ENCODE data around the gene CTNNA2.

The CTNNA2 gene

DNA sequence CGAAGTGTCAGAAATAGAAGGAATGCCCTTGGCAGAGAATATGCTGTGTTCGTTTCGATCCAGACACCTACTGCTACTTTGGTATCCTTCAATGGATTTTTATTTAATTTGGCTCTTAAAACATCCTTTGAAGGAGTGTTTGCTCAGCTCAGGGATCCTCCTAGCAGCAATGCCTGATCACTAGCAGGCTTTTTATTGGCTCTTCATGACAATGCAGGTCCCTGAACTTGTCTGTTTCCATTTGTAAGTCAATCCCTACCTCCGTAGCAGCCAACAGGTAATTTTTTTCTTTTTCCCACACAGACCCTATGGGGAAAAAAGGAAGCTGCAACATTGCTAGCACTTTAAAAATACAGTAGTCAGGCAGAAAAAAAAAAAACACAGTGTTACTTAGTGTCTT, 1157.9 kb downstream of the CTNNA2 start:
- Histone ChIP-seq H4K20me1 (ENCODE audit: insufficient read depth, low read length) (no peaks in the 10 kb centered on the region), H3K4me2 (ENCODE audit: insufficient read depth, low read length) (no peak overlapping the region), H3K36me3 (ENCODE audit: insufficient read depth, low read length) (no peaks in the 10 kb centered on the region), H3K9ac (ENCODE audit: low read depth, low read length) (no peak overlapping the region), H3K79me2 (ENCODE audit: insufficient read depth, low read length) (no peaks in the 10 kb centered on the region), H3K9me3 (ENCODE audit: insufficient read depth, low read length, severe bottlenecking) (no peaks in the 10 kb centered on the region), H3K27ac (ENCODE audit: low read length) (no peak overlapping the region), H3K4me3 (ENCODE audit: low read depth in 1 of 2, low read length in 2 of 2) (no peak overlapping the region), H3K27me3 (ENCODE audit: insufficient read depth, low read length, poor library complexity) (no peaks in the 10 kb centered on the region), H2AFZ (ENCODE audit: low read depth, low read length) (no peak overlapping the region), H3K4me1 (ENCODE audit: insufficient read depth, low read length) (no peaks in the 10 kb centered on the region)
- TF ChIP-seq EZH2 (IDR thresholded peaks at IDR 0.05; ENCODE audit: borderline replicate concordance, low read depth, low read length, severe bottlenecking): no peak
- TF ChIP-seq CTCF (IDR thresholded peaks at IDR 0.05; ENCODE audit: borderline replicate concordance, extremely low read depth, low read length, poor library complexity, severe bottlenecking): no peak
- no peak for ATAC-seq (ENCODE audit: insufficient read depth, low read depth)
- DNase-seq: no peak

GRCh38 chr2:80687524-80687923, 1174.7 kb downstream of the CTNNA2 start:
- H3K4me3 ChIP-seq (ENCODE audit: low read depth in 1 of 2, low read length in 2 of 2): no peak overlapping the region
- H3K4me2 ChIP-seq (ENCODE audit: insufficient read depth, low read length): no peak overlapping the region
- no peak overlapping the region for H2AFZ ChIP-seq (ENCODE audit: low read depth, low read length)
- H3K79me2 ChIP-seq (ENCODE audit: insufficient read depth, low read length): no peaks in the 10 kb centered on the region
- H3K36me3 ChIP-seq (ENCODE audit: insufficient read depth, low read length): no peaks in the 10 kb centered on the region
- H3K4me1 ChIP-seq (ENCODE audit: insufficient read depth, low read length): no peaks in the 10 kb centered on the region
- H4K20me1 ChIP-seq (ENCODE audit: insufficient read depth, low read length): no peaks in the 10 kb centered on the region
- no peak overlapping the region for H3K27ac ChIP-seq (ENCODE audit: low read length)
- no peak for DNase-seq
- TF ChIP-seq EZH2 (IDR thresholded peaks at IDR 0.05; ENCODE audit: borderline replicate concordance, low read depth, low read length, severe bottlenecking) (no peak), CTCF (IDR thresholded peaks at IDR 0.05; ENCODE audit: borderline replicate concordance, extremely low read depth, low read length, poor library complexity, severe bottlenecking) (no peak)
- H3K27me3 ChIP-seq (ENCODE audit: insufficient read depth, low read length, poor library complexity): no peaks in the 10 kb centered on the region
- no peaks in the 10 kb centered on the region for H3K9me3 ChIP-seq (ENCODE audit: insufficient read depth, low read length, severe bottlenecking)
- no peak overlapping the region for H3K9ac ChIP-seq (ENCODE audit: low read depth, low read length)
- ATAC-seq (ENCODE audit: insufficient read depth, low read depth): no peak

DNA sequence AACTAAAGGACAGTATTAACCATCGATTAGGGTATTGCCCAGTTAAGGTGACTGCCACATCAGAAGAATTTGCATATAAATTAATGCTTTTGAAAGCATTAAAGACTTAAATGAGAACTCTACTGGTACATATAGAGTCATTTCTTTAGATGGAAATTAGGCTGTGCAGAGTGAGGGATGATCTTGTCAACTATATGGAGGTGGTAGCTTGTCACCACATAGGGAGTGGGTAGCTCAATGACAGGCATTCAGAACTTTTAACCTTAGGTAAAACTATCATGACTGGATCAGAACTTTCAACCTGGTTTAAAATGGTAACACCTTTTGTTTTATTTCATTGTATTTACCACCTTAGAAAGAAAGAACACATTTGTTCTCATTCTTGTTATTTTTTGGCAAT, 1176.3 kb downstream of the CTNNA2 start:
- no peak overlapping the region for H3K27ac ChIP-seq (ENCODE audit: low read length)
- no peak overlapping the region for H3K4me2 ChIP-seq (ENCODE audit: insufficient read depth, low read length)
- no peak for TF ChIP-seq CTCF (IDR thresholded peaks at IDR 0.05; ENCODE audit: borderline replicate concordance, extremely low read depth, low read length, poor library complexity, severe bottlenecking)
- TF ChIP-seq EZH2 (IDR thresholded peaks at IDR 0.05; ENCODE audit: borderline replicate concordance, low read depth, low read length, severe bottlenecking): no peak
- no peaks in the 10 kb centered on the region for H3K79me2 ChIP-seq (ENCODE audit: insufficient read depth, low read length)
- no peaks in the 10 kb centered on the region for H3K4me1 ChIP-seq (ENCODE audit: insufficient read depth, low read length)
- no peaks in the 10 kb centered on the region for H3K9me3 ChIP-seq (ENCODE audit: insufficient read depth, low read length, severe bottlenecking)
- no peak overlapping the region for H3K4me3 ChIP-seq (ENCODE audit: low read depth in 1 of 2, low read length in 2 of 2)
- H4K20me1 ChIP-seq (ENCODE audit: insufficient read depth, low read length): no peaks in the 10 kb centered on the region
- DNase-seq (no peak), ATAC-seq (ENCODE audit: insufficient read depth, low read depth) (no peak)
- H3K27me3 ChIP-seq (ENCODE audit: insufficient read depth, low read length, poor library complexity): no peaks in the 10 kb centered on the region
- H3K36me3 ChIP-seq (ENCODE audit: insufficient read depth, low read length): no peaks in the 10 kb centered on the region
- no peak overlapping the region for H3K9ac ChIP-seq (ENCODE audit: low read depth, low read length)
- no peak overlapping the region for H2AFZ ChIP-seq (ENCODE audit: low read depth, low read length)
